Ishikawa (cell line): Measurements from ENCODE around the gene U2SURP.

ENCODE experiments used
- CEBPB ChIP-seq: IDR thresholded peaks from 2 replicates; pipeline ENCODE4 v1.6.1; 2012
- CREB1 ChIP-seq: IDR thresholded peaks from 2 replicates; pipeline ENCODE4 v1.6.1; 2012; ENCODE audit warnings: low read depth
- EGR1 ChIP-seq: IDR thresholded peaks from 2 replicates; pipeline ENCODE4 v1.6.1; 2012
- EP300 ChIP-seq: IDR thresholded peaks from 2 replicates; pipeline ENCODE4 v1.6.1; 2012; ENCODE audit warnings: borderline replicate concordance
- FOXM1 ChIP-seq: IDR thresholded peaks from 2 replicates; pipeline ENCODE4 v1.6.1; 2012; ENCODE audit warnings: low read depth, borderline replicate concordance
- NFIC ChIP-seq: IDR thresholded peaks from 2 replicates; pipeline ENCODE4 v1.6.1; 2012
- RAD21 ChIP-seq: IDR thresholded peaks from 2 replicates; pipeline ENCODE4 v1.6.1; 2012; ENCODE audit warnings: low read depth
- REST ChIP-seq: IDR thresholded peaks from 2 replicates; pipeline ENCODE4 v1.6.1; 2012; ENCODE audit warnings: low read depth, mild to moderate bottlenecking
- TAF1 ChIP-seq: IDR thresholded peaks from 2 replicates; pipeline ENCODE4 v1.6.1; 2012; ENCODE audit warnings: low read depth, mild to moderate bottlenecking
- TEAD4 ChIP-seq: IDR thresholded peaks from 2 replicates; pipeline ENCODE4 v1.6.1; 2012
- ZBTB7A ChIP-seq: IDR thresholded peaks from 2 replicates; pipeline ENCODE4 v1.6.1; 2012; ENCODE audit warnings: low read depth

GRCh38 chr3:143066033-143066432 is 64.7 kb downstream of the U2SURP start:
- TF ChIP-seq TEAD4 = no peak
- no peak for TF ChIP-seq RAD21
- no peak for TF ChIP-seq ZBTB7A
- TF ChIP-seq EGR1 = no peak
- no peak for TF ChIP-seq EP300
- no peak for TF ChIP-seq REST
- TF ChIP-seq NFIC = no peak
- TF ChIP-seq TAF1 = no peak
- no peak for TF ChIP-seq FOXM1
- TF ChIP-seq CEBPB = no peak
- no peak for TF ChIP-seq CREB1
